ENCODE data around the gene EFHC1.
A peak's percentile ranks its signal among the peaks of the same experiment; 100 is the strongest.

DNA sequence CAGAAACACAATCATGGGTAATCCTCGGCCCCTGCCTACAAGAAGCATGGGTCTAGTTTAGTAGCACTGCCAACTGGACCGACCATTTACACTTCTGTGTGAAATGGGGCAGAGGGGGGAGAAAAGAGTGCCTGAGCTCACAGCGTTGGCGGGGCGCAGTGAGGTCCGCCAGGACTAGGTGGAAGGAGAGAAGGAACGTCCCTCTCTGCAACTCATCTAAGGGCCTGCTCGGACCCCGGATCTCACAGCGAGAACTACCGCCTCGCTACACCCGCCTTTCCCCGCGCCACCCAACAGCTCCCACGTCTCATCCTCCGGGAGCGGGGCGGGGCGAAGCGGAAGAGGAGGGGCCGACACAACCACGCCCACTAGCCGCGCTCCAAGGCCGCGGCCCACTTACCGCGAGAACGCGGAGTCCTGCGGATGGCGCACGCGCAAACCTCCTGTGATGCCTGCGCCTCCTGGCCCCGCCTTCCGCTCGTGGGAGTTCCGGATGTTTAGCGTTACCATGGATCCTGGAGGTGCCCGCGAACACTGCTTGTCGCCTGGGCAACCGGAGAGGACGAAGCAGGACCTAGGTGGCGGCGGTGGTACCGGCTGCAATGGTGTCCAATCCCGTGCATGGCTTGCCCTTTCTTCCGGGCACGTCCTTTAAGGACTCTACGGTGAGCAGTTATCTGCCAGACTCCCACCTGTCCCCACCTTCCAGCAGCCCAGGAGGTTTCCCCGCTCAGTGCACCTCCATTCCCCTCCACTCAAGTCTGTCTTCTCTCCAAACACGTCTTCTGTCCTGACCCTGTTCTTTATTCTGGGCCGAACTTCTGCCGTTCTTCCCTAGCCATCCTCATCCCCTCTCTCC, at the start of gene EFHC1:
- peak in 1 of 3 experiments; percentile 11 for TF ChIP-seq CTCF (IDR thresholded peaks at IDR 0.05)
- peak; percentile 24 for TF ChIP-seq POLR2A (IDR thresholded peaks at IDR 0.05)
